Psoas muscle (tissue), 8 donors: Measurements from ENCODE around the gene BRI3. TPM values are rescaled to one million over a fixed set of nuclear protein-coding genes. Genes with fewer than 3 reads are reported as not detected.

Experiments
- ATAC-seq, 4 donors: fragments of 200-7000 bp; cut with Tn5 transposase; one replicate each; pipeline ENCODE4 v1.9.1; 2020; ENCODE audit warnings: moderate library complexity in 3 of 4, mild to moderate bottlenecking in 2 of 4
- DNase-seq, 2 donors: peaks; one replicate each; pipeline ENCODE4 v3.0.0-alpha.2; 2020
- H3K27ac ChIP-seq: fragments of 200-600 bp; one replicate; pipeline ENCODE4 v1.8.0; 2022
- H3K27me3 ChIP-seq, 3 donors: fragments of 200-600 bp in 1 of 3; one replicate each; pipeline versions ENCODE4 v1.6.1 to v1.8.0; 2013 to 2022; ENCODE audit warnings: low read length in 2 of 3, mild to moderate bottlenecking in 2 of 3, moderate library complexity in 1 of 3; ENCODE audit not compliant: insufficient read depth in 3 of 3
- H3K36me3 ChIP-seq, 2 donors: fragments of 200-600 bp in 1 of 2; one replicate each; pipeline versions ENCODE4 v1.6.1 to v1.8.0; 2013 to 2022; ENCODE audit warnings: low read depth in 1 of 2, mild to moderate bottlenecking in 1 of 2, moderate library complexity in 1 of 2; ENCODE audit not compliant: insufficient read depth in 1 of 2
- H3K4me1 ChIP-seq: fragments of 200-600 bp; one replicate; pipeline ENCODE4 v1.8.0; 2022
- H3K4me3 ChIP-seq: fragments of 200-600 bp; one replicate; pipeline ENCODE4 v1.8.0; 2022; ENCODE audit warnings: mild to moderate bottlenecking
- H3K9me3 ChIP-seq: fragments of 200-600 bp; one replicate; pipeline ENCODE4 v1.8.0; 2022
- CTCF ChIP-seq: fragments of 200-600 bp; IDR thresholded peaks from one replicate; pipeline ENCODE4 v1.8.0; 2022; ENCODE audit warnings: antibody characterized with exemption
- WGBS, 3 donors: extraction: QIAGEN DNeasy Blood & Tissue Kit; methylation state at CpG; one replicate each; pipeline versions ENCODE4 v1.1.6 to v1.1.7; 2013; 5-methylcytosine and 5-hydroxymethylcytosine counted together
- intact Hi-C, 2 donors: fragments of 100-400 bp; cut with DNase I; formaldehyde crosslinking; loops; one replicate each; pipeline versions ENCODE4 v1.11.0 to v1.14.2; 2022
- polyA plus RNA-seq, 3 donors: library from polyadenylated mRNA; stranded (reverse); fragments of 200-250 nt; gene quantifications; one replicate each; pipeline ENCODE4 v1.2.3, GENCODE V29; 2013
- total RNA-seq, 4 donors: library from RNA; stranded (reverse); fragmentation: NEBNext Ultra II Directional in 2 of 4; extraction: Animal tissue kit (Norgen Biotek cat#: 25700) in 2 of 4; gene quantifications; one replicate each; pipeline versions ENCODE4 v1.2.1 to v1.2.4, GENCODE V29; 2021 to 2023
- donor health status: healthy with polysubstance abuse.
- donor health status: DM: no; HTN: no; CAD: no; lungs with moderate emphysema.
- donor health status: Bipolar disorder and iron deficiency.
- donor health status: healthy.
- donor health status: DM: yes; HTN: yes; CAD: no.
- donor health status: DM: no; HTN: no; CAD: no.
- donor health status: DM: no; HTN: no; CAD: no.
- donor health status: DM: yes; HTN: yes; CAD: no.

BRI3 gene
- total and polyA plus RNA-seq, 7 donors = 231 to 529 (median 435) TPM

GRCh38 chr7:98284335-98285036 is 3.0 kb downstream of the BRI3 start:
- intact Hi-C loops = loop anchor here (1.0 to 10.0 kb wide), 3 partner anchors 33 to 120 kb away; partner anchors contain the start of gene BAIAP2L1 (in 1 of the 2)
- H3K36me3 ChIP-seq = peaks cover 0 to 10% of the 10 kb centered on the region in 2 donors
- H3K27me3 ChIP-seq = no peaks in the 10 kb centered on the region
- WGBS, 3 donors = 5 to 13% (median 8%) methylated on average over 16 to 20 of the region's 20 CpGs
- peaks cover 66% of the 10 kb centered on the region for H3K4me1 ChIP-seq
- ATAC-seq = peak; percentile 66 to 69 (median 69)
- peak overlapping the region; percentile 90 for H3K4me3 ChIP-seq
- H3K27ac ChIP-seq = peak overlapping the region; percentile 99
- TF ChIP-seq CTCF = no peak
- DNase-seq = peak; percentile 89 to 95
- no peaks in the 10 kb centered on the region for H3K9me3 ChIP-seq

GRCh38 chr7:98285157-98286092 is 3.9 kb downstream of the BRI3 start:
- intact Hi-C loops = loop anchor here in 1 of 2 donors (10.0 kb wide), 1 partner anchor 119 kb away; the partner anchor contains the start of gene BAIAP2L1
- no peak for ATAC-seq
- DNase-seq = peak in 1 of 2 donors; percentile 63
- no peak for TF ChIP-seq CTCF
- no peaks in the 10 kb centered on the region for H3K27me3 ChIP-seq
- WGBS, 3 donors = 61 to 68% (median 62%) methylated on average over 20 to 21 of the region's 21 CpGs
- H3K4me3 ChIP-seq = peak overlapping the region; percentile 90
- H3K9me3 ChIP-seq = no peaks in the 10 kb centered on the region
- H3K36me3 ChIP-seq = peaks cover 0 to 10% of the 10 kb centered on the region in 2 donors
- peak overlapping the region; percentile 99 for H3K27ac ChIP-seq
- H3K4me1 ChIP-seq = peaks cover 65% of the 10 kb centered on the region

- H3K4me3 ChIP-seq = peak overlapping the region; percentile 90
- H3K27ac ChIP-seq = peak overlapping the region; percentile 99
- DNase-seq (peak; percentile 88 to 93), ATAC-seq (peak; percentile 62 to 70 (median 66))
- H3K9me3 ChIP-seq = no peaks in the 10 kb centered on the region
- intact Hi-C loops = loop anchor here in 1 of 2 donors (10.0 kb wide), 1 partner anchor 119 kb away; the partner anchor contains the start of gene BAIAP2L1
- H3K36me3 ChIP-seq = peaks cover 0 to 13% of the 10 kb centered on the region in 2 donors
- 39 to 56% (median 50%) methylated on average over 13 to 14 of the region's 14 CpGs for WGBS, 3 donors
- peaks cover 62% of the 10 kb centered on the region for H3K4me1 ChIP-seq
- H3K27me3 ChIP-seq = no peaks in the 10 kb centered on the region
- TF ChIP-seq CTCF = no peak
These were observed 4.6 kb downstream of the BRI3 start for GRCh38 chr7:98286093-98286539.

- peak; percentile 8 to 25 (median 14) for ATAC-seq
- intact Hi-C loops = loop anchor here in 1 of 2 donors (10.0 kb wide), 1 partner anchor 118 kb away; the partner anchor contains the start of gene BAIAP2L1
- DNase-seq = peak; percentile 33 to 68
- peak; percentile 8 for TF ChIP-seq CTCF
- Histone ChIP-seq H3K36me3 (peaks cover 0 to 21% of the 10 kb centered on the region in 2 donors), H3K9me3 (no peaks in the 10 kb centered on the region), H3K27ac (peak overlapping the region; percentile 99), H3K4me1 (peaks cover 62% of the 10 kb centered on the region), H3K4me3 (peak overlapping the region; percentile 90), H3K27me3 (no peaks in the 10 kb centered on the region)
- 33 to 47% (median 34%) methylated on average over 21 of the region's 21 CpGs for WGBS, 3 donors
These were observed 5.4 kb downstream of the BRI3 start for GRCh38 chr7:98286701-98287485.
